A673 (cell line): ENCODE results near the gene GLRA2.

Experiments used
- CTCF ChIP-seq: fragments of 300-800, 200-600 bp; sonication (generic); conservative IDR thresholded peaks from 2 replicates; pipeline ENCODE4 v1.5.1; 2017; ENCODE audit warnings: low read depth, mild to moderate bottlenecking, antibody characterized with exemption, low read length, moderate library complexity, mixed read lengths
- EZH2 ChIP-seq: fragments of 200-600 bp; sonication (generic); IDR thresholded peaks from 2 replicates; pipeline ENCODE4 v1.6.1; 2017; ENCODE audit warnings: borderline replicate concordance, low read depth, mild to moderate bottlenecking, mixed read lengths, antibody characterized with exemption, low read length; ENCODE audit not compliant: poor library complexity, severe bottlenecking

GRCh38 chrX:14729058-14729457 is 199.7 kb downstream of the GLRA2 start:
- no peak for TF ChIP-seq CTCF
- no peak for TF ChIP-seq EZH2
